Epidermal melanocyte (primary cell): Measurements from ENCODE around the gene SDCCAG8.

Experiments
- DNase-seq: peaks from one replicate; pipeline ENCODE4 v3.0.0; 2011; ENCODE audit warnings: low spot score; ENCODE audit not compliant: insufficient read length

SDCCAG8 gene

GRCh38 chr1:243420016-243420945 lies 164.4 kb downstream of the SDCCAG8 start:
- no peak for DNase-seq

- no peak for DNase-seq
Measured at GRCh38 chr1:243420946-243421685, 165.3 kb downstream of the SDCCAG8 start.

GRCh38 chr1:243421784-243422183 lies 165.9 kb downstream of the SDCCAG8 start:
- no peak for DNase-seq

GRCh38 chr1:243422362-243422761 lies 166.5 kb downstream of the SDCCAG8 start:
- DNase-seq = no peak

GRCh38 chr1:243428084-243428483 lies 172.2 kb downstream of the SDCCAG8 start:
- DNase-seq = no peak

GRCh38 chr1:243428617-243429342 lies 172.9 kb downstream of the SDCCAG8 start:
- no peak for DNase-seq

- no peak for DNase-seq
Measured at GRCh38 chr1:243431591-243431990, 175.8 kb downstream of the SDCCAG8 start.

GRCh38 chr1:243432136-243432535 lies 176.3 kb downstream of the SDCCAG8 start:
- no peak for DNase-seq

- no peak for DNase-seq
Measured at GRCh38 chr1:243433737-243434370, 178.0 kb downstream of the SDCCAG8 start.

GRCh38 chr1:243434594-243434993 lies 178.8 kb downstream of the SDCCAG8 start:
- no peak for DNase-seq

- DNase-seq = no peak
Measured at GRCh38 chr1:243435836-243436235, 180.0 kb downstream of the SDCCAG8 start.

GRCh38 chr1:243438146-243438545 lies 182.3 kb downstream of the SDCCAG8 start:
- DNase-seq = no peak

GRCh38 chr1:243438815-243439214 lies 183.0 kb downstream of the SDCCAG8 start:
- no peak for DNase-seq

- no peak for DNase-seq
Measured at GRCh38 chr1:243440406-243440805, 184.6 kb downstream of the SDCCAG8 start.

- DNase-seq = no peak
Measured at GRCh38 chr1:243441601-243442000, 185.8 kb downstream of the SDCCAG8 start.

GRCh38 chr1:243443557-243443956 lies 187.7 kb downstream of the SDCCAG8 start:
- no peak for DNase-seq

GRCh38 chr1:243447347-243447746 lies 191.5 kb downstream of the SDCCAG8 start:
- DNase-seq = no peak

GRCh38 chr1:243447844-243448243 lies 192.0 kb downstream of the SDCCAG8 start:
- no peak for DNase-seq

- no peak for DNase-seq
Measured at GRCh38 chr1:243449373-243449772, 193.5 kb downstream of the SDCCAG8 start.

- DNase-seq = no peak
Measured at GRCh38 chr1:243452092-243452491, 196.3 kb downstream of the SDCCAG8 start.

GRCh38 chr1:243454328-243454997 lies 198.6 kb downstream of the SDCCAG8 start:
- no peak for DNase-seq
